H9 (cell line): ENCODE measurements around the gene NLGN3. TPM values are rescaled to one million over a fixed set of nuclear protein-coding genes. Genes with fewer than 3 reads are reported as not detected.

Experiments used
- DNase-seq: peaks from one replicate; pipeline ENCODE4 v3.0.0-alpha.2; 2017
- H2AFZ ChIP-seq: one replicate; pipeline ENCODE4 v1.6.1; 2013; ENCODE audit warnings: mild to moderate bottlenecking, low read length, control low read depth, moderate library complexity
- H2AK5ac ChIP-seq: 2 replicates; pipeline ENCODE4 v1.6.1; 2013; ENCODE audit warnings: low read length, control low read depth, mixed read lengths; ENCODE audit not compliant: insufficient read length
- H2BK120ac ChIP-seq: one replicate; pipeline ENCODE4 v1.6.1; 2013; ENCODE audit warnings: low read depth, mild to moderate bottlenecking, low read length, control low read depth, inconsistent platforms; ENCODE audit not compliant: poor library complexity, severe bottlenecking
- H2BK12ac ChIP-seq: 2 replicates; pipeline ENCODE4 v1.6.1; 2013; ENCODE audit warnings: low read length, control low read depth, mixed read lengths, low read depth; ENCODE audit not compliant: insufficient read length
- H2BK15ac ChIP-seq: 2 replicates; pipeline ENCODE4 v1.6.1; 2013; ENCODE audit warnings: low read depth, low read length, control low read depth
- H2BK20ac ChIP-seq: one replicate; pipeline ENCODE4 v1.6.1; 2013; ENCODE audit warnings: low read depth, mild to moderate bottlenecking, low read length, control low read depth, inconsistent platforms; ENCODE audit not compliant: poor library complexity, severe bottlenecking
- H2BK5ac ChIP-seq: 2 replicates; pipeline ENCODE4 v1.6.1; 2013; ENCODE audit warnings: low read length, control low read depth, mixed read lengths; ENCODE audit not compliant: insufficient read length
- H3K14ac ChIP-seq: 2 replicates; pipeline ENCODE4 v1.6.1; 2013; ENCODE audit warnings: low read length, control low read depth; ENCODE audit not compliant: insufficient read depth
- H3K18ac ChIP-seq: 2 replicates; pipeline ENCODE4 v1.6.1; 2013; ENCODE audit warnings: low read depth, mild to moderate bottlenecking, mixed read lengths, low read length, control low read depth; ENCODE audit not compliant: insufficient read length
- H3K23ac ChIP-seq: 2 replicates; pipeline ENCODE4 v1.6.1; 2013; ENCODE audit warnings: low read length, control low read depth, mixed read lengths, low read depth; ENCODE audit not compliant: insufficient read length
- H3K23me2 ChIP-seq: 2 replicates; pipeline ENCODE4 v1.6.1; 2013; ENCODE audit warnings: low read depth, mild to moderate bottlenecking, mixed read lengths, low read length, control low read depth; ENCODE audit not compliant: insufficient read length, poor library complexity, severe bottlenecking
- H3K27ac ChIP-seq: 2 replicates; pipeline ENCODE4 v1.5.1; 2013; ENCODE audit warnings: low read length, control low read depth, mixed read lengths, low read depth; ENCODE audit not compliant: insufficient read length
- H3K27me3 ChIP-seq: 2 replicates; pipeline ENCODE4 v1.6.1; 2013; ENCODE audit warnings: low read length, control low read depth, inconsistent platforms; ENCODE audit not compliant: insufficient read depth
- H3K4ac ChIP-seq: 2 replicates; pipeline ENCODE4 v1.6.1; 2013; ENCODE audit warnings: low read depth, mild to moderate bottlenecking, control low read depth, inconsistent platforms, low read length, moderate library complexity
- H3K4me1 ChIP-seq: 2 replicates; pipeline ENCODE4 v1.6.1; 2013; ENCODE audit warnings: low read length, control low read depth, inconsistent platforms; ENCODE audit not compliant: insufficient read depth
- H3K4me2 ChIP-seq: 2 replicates; pipeline ENCODE4 v1.6.1; 2013; ENCODE audit warnings: low read length, control low read depth, mixed read lengths; ENCODE audit not compliant: insufficient read length, insufficient read depth
- H3K56ac ChIP-seq: 2 replicates; pipeline ENCODE4 v1.6.1; 2013; ENCODE audit warnings: low read depth, mild to moderate bottlenecking, mixed read lengths, low read length, control low read depth; ENCODE audit not compliant: insufficient read length
- H3K79me1 ChIP-seq: 2 replicates; pipeline ENCODE4 v1.6.1; 2013; ENCODE audit warnings: low read depth, mild to moderate bottlenecking, moderate library complexity, low read length, control low read depth, inconsistent platforms; ENCODE audit not compliant: insufficient read depth, poor library complexity, severe bottlenecking
- H3K79me2 ChIP-seq: 2 replicates; pipeline ENCODE4 v1.6.1; 2013; ENCODE audit warnings: low read length, control low read depth, inconsistent platforms; ENCODE audit not compliant: insufficient read depth
- H3K9ac ChIP-seq: 2 replicates; pipeline ENCODE4 v1.6.1; 2013; ENCODE audit warnings: low read length, control low read depth, mixed read lengths; ENCODE audit not compliant: insufficient read length; ENCODE audit errors: extremely low read depth
- H3K9me3 ChIP-seq: one replicate; pipeline ENCODE4 v1.6.1; 2013; ENCODE audit warnings: low read depth, low read length, inconsistent platforms; ENCODE audit not compliant: control insufficient read depth
- H3T11ph ChIP-seq: one replicate; pipeline ENCODE4 v1.6.1; 2013; ENCODE audit warnings: mild to moderate bottlenecking, low read length, control low read depth, inconsistent platforms
- H4K20me1 ChIP-seq: one replicate; pipeline ENCODE4 v1.6.1; 2013; ENCODE audit not compliant: control insufficient read depth, insufficient read length, insufficient read depth
- H4K5ac ChIP-seq: 2 replicates; pipeline ENCODE4 v1.6.1; 2013; ENCODE audit warnings: low read depth, mild to moderate bottlenecking, mixed read lengths, low read length, control low read depth; ENCODE audit not compliant: insufficient read length
- H4K8ac ChIP-seq: replicated peaks from 2 replicates; pipeline ENCODE4 v1.6.1; 2013; ENCODE audit warnings: low read length, control low read depth, mixed read lengths, low read depth; ENCODE audit not compliant: insufficient read length
- H4K91ac ChIP-seq: 2 replicates; pipeline ENCODE4 v1.6.1; 2013; ENCODE audit warnings: low read depth, mild to moderate bottlenecking, moderate library complexity, mixed read lengths, low read length, control low read depth; ENCODE audit not compliant: insufficient read length
- H3K27ac Mint-ChIP-seq, 3 experiments: 2 replicates in 2 of 3; 3 replicates in 1 of 3; pipeline ENCODE4 v1.8.0; 2020 to 2021; ENCODE audit warnings: mixed read lengths in 3 of 3, mild to moderate bottlenecking in 1 of 3, moderate library complexity in 1 of 3
- H3K27me3 Mint-ChIP-seq: 2 replicates; pipeline ENCODE4 v1.8.0; 2021; ENCODE audit warnings: low read depth, mild to moderate bottlenecking, moderate library complexity, mixed read lengths
- H3K36me3 Mint-ChIP-seq, 3 experiments: 2 replicates in 2 of 3; 3 replicates in 1 of 3; pipeline ENCODE4 v1.8.0; 2020 to 2021; ENCODE audit warnings: low read depth in 3 of 3, mixed read lengths in 3 of 3; ENCODE audit not compliant: insufficient read depth in 1 of 3
- H3K4me1 Mint-ChIP-seq, 2 experiments: 2 replicates each; pipeline ENCODE4 v1.8.0; 2020; ENCODE audit warnings: mixed read lengths in 2 of 2
- H3K4me3 Mint-ChIP-seq, 2 experiments: 2 replicates in 1 of 2; 3 replicates in 1 of 2; pipeline ENCODE4 v1.8.0; 2020 to 2021; ENCODE audit warnings: mild to moderate bottlenecking in 2 of 2, mixed read lengths in 2 of 2, moderate library complexity in 1 of 2
- H3K9me3 Mint-ChIP-seq, 2 experiments: 2 replicates in 1 of 2; 3 replicates in 1 of 2; pipeline ENCODE4 v1.8.0; 2020; ENCODE audit warnings: mild to moderate bottlenecking in 2 of 2, mixed read lengths in 2 of 2, moderate library complexity in 1 of 2
- CTCF ChIP-seq: fragments of 200-600 bp; sonication (generic); conservative IDR thresholded peaks from 3 replicates; pipeline ENCODE4 v1.8.0; 2021; ENCODE audit warnings: antibody characterized with exemption, mild to moderate bottlenecking
- WGBS: extraction: QIAGEN DNeasy Blood & Tissue Kit; methylation state at CpG from one replicate; pipeline ENCODE4 v1.1.7; 2013; ENCODE audit warnings: missing lambda C conversion rate, low lambda C conversion rate, mixed read lengths; ENCODE audit not compliant: insufficient read length; ENCODE audit errors: extremely low coverage; 5-methylcytosine and 5-hydroxymethylcytosine counted together
- total RNA-seq: library from RNA; stranded (reverse); gene quantifications from 2 replicates; pipeline ENCODE4 v1.2.1, GENCODE V29; 2021

NLGN3 gene
- total RNA-seq, 1 experiment from 2014 or later, result 3.6 TPM

- Mint-ChIP-seq H3K9me3 (peaks cover 50 to 56% of the 10 kb centered on the region in 2 experiments), H3K4me1 (peaks cover 18 to 22% of the 10 kb centered on the region in 2 experiments), H3K27me3 (no peaks in the 10 kb centered on the region; the same call in none of the 2 replicates), H3K36me3 (peaks cover 0 to 3% (median 0%) of the 10 kb centered on the region in 3 experiments; a peak in 3 of 7 replicates), H3K4me3 (no peak overlapping the region), H3K27ac (no peak overlapping the region)
- H3K4me1 ChIP-seq, result peaks cover 4% of the 10 kb centered on the region
- H3K14ac ChIP-seq, result no peak overlapping the region
- H3K27me3 ChIP-seq, result no peaks in the 10 kb centered on the region
- H3K23me2 ChIP-seq, result peaks cover 9% of the 10 kb centered on the region
- H2BK120ac ChIP-seq, result no peak overlapping the region
- no peak overlapping the region for H2BK15ac ChIP-seq
- H2BK20ac ChIP-seq, result no peak overlapping the region
- no peaks in the 10 kb centered on the region for H4K20me1 ChIP-seq
- H3K9ac ChIP-seq, result no peak overlapping the region
- no peak overlapping the region for H3K27ac ChIP-seq
- H4K5ac ChIP-seq, result no peak overlapping the region
- no peak overlapping the region for H3K18ac ChIP-seq
- no peak for TF ChIP-seq CTCF
- H2AK5ac ChIP-seq, result no peak overlapping the region
- H4K8ac ChIP-seq, result no peak overlapping the region
- H2BK12ac ChIP-seq, result peak overlapping the region; percentile 73
- no peaks in the 10 kb centered on the region for H3K79me2 ChIP-seq
- H2AFZ ChIP-seq, result no peak overlapping the region
- H2BK5ac ChIP-seq, result no peak overlapping the region
- H3K4me2 ChIP-seq, result no peak overlapping the region
- peaks cover 5% of the 10 kb centered on the region for H3K9me3 ChIP-seq
- H3K23ac ChIP-seq, result no peak overlapping the region
- H3K4ac ChIP-seq, result no peak overlapping the region
- no peak overlapping the region for H4K91ac ChIP-seq
- H3T11ph ChIP-seq, result no peak overlapping the region
- no CpG with 5 or more reads among the region's 4 CpGs for WGBS
- no peak for DNase-seq
- no peak overlapping the region for H3K56ac ChIP-seq
- H3K79me1 ChIP-seq, result no peaks in the 10 kb centered on the region
Measured at GRCh38 chrX:71184803-71185495, 40.3 kb downstream of the NLGN3 start.
